GM04503 (cell line): ENCODE measurements around the gene ANKS1B.
"Not testable (repeated sequence)": the region's sequence is repeated elsewhere in the genome, so short reads cannot be mapped to it uniquely, and the experiment has no call there.

Experiments used
- DNase-seq: peaks from one replicate; pipeline ENCODE4 v3.0.0-alpha.2; 2012; ENCODE audit warnings: low read depth

ANKS1B gene

GRCh38 chr12:99374023-99374422 lies 610.7 kb downstream of the ANKS1B start:
- no peak for DNase-seq

GRCh38 chr12:99372257-99372920 lies 612.3 kb downstream of the ANKS1B start:
- DNase-seq, result no peak

- no peak for DNase-seq
These were observed 614.2 kb downstream of the ANKS1B start for GRCh38 chr12:99370421-99371138.

- no peak for DNase-seq
These were observed 617.6 kb downstream of the ANKS1B start for GRCh38 chr12:99367181-99367580.

- no peak for DNase-seq
These were observed 632.5 kb downstream of the ANKS1B start for GRCh38 chr12:99352269-99352668.

- DNase-seq, result no peak
These were observed 640.8 kb downstream of the ANKS1B start for GRCh38 chr12:99343960-99344359.

- DNase-seq, result no peak
These were observed 645.1 kb downstream of the ANKS1B start for GRCh38 chr12:99339663-99340062.

GRCh38 chr12:99334285-99335056 lies 650.3 kb downstream of the ANKS1B start:
- no peak for DNase-seq

- DNase-seq, result no peak
These were observed 651.7 kb downstream of the ANKS1B start for GRCh38 chr12:99332936-99333591.

GRCh38 chr12:99330216-99330615 lies 654.5 kb downstream of the ANKS1B start:
- no peak for DNase-seq

GRCh38 chr12:99321210-99321609 lies 663.5 kb downstream of the ANKS1B start:
- not testable (repeated sequence) for DNase-seq

- DNase-seq, result no peak
These were observed 673.4 kb downstream of the ANKS1B start for GRCh38 chr12:99311373-99311772.

- no peak for DNase-seq
These were observed 674.9 kb downstream of the ANKS1B start for GRCh38 chr12:99309812-99310211.

GRCh38 chr12:99302874-99303273 lies 681.9 kb downstream of the ANKS1B start:
- DNase-seq, result no peak

- DNase-seq, result no peak
These were observed 697.6 kb downstream of the ANKS1B start for GRCh38 chr12:99287136-99287535.

GRCh38 chr12:99284161-99284560 lies 700.6 kb downstream of the ANKS1B start:
- DNase-seq, result no peak

GRCh38 chr12:99282624-99283023 lies 702.1 kb downstream of the ANKS1B start:
- DNase-seq, result no peak

- no peak for DNase-seq
These were observed 702.6 kb downstream of the ANKS1B start for GRCh38 chr12:99282086-99282485.

- no peak for DNase-seq
These were observed 703.5 kb downstream of the ANKS1B start for GRCh38 chr12:99281277-99281676.

GRCh38 chr12:99278899-99279298 lies 705.8 kb downstream of the ANKS1B start:
- no peak for DNase-seq

- no peak for DNase-seq
These were observed 707.0 kb downstream of the ANKS1B start for GRCh38 chr12:99277591-99278379.

GRCh38 chr12:99271071-99271470 lies 713.7 kb downstream of the ANKS1B start:
- no peak for DNase-seq
